ENCODE results near the gene CDH23. TPM values are rescaled to one million over a fixed set of nuclear protein-coding genes. Genes with fewer than 3 reads are reported as not detected.

The CDH23 gene
- total RNA-seq, 1 experiment from 2014 or later: 2.9 TPM

DNA sequence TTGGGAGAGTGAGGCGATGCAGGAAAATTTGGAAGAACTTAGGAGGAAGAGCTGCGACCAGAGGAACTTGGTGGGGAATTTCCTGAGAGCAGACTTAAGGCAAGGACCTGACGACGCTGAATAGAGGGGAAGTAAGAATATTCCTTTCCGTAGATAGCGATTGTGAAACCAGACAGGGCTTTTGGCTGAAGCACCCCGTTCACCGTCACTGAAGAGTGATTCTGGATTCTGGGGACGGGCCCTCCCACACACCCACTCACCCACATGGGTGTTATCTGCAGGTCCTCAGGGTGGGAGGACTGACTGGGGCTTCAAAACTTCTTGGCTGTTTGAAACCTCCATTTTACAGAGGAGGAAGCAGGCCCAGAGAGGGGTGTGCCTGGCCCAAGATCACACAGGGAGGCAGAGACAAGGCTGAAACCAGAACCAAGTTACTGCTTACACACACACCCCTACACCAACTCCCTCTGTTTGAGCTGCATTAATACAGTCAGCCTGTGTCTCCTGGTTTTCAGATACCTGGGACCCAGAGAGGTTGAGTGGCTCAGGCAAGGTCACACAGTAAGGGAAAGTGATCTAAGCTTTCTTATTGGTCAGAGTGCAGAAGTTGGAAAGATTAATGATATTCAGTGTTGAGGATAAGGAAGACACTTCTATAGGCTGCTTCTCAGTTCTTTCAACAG, 37.2 kb upstream of the CDH23 start (continued):
- TF ChIP-seq, protein P1, sequence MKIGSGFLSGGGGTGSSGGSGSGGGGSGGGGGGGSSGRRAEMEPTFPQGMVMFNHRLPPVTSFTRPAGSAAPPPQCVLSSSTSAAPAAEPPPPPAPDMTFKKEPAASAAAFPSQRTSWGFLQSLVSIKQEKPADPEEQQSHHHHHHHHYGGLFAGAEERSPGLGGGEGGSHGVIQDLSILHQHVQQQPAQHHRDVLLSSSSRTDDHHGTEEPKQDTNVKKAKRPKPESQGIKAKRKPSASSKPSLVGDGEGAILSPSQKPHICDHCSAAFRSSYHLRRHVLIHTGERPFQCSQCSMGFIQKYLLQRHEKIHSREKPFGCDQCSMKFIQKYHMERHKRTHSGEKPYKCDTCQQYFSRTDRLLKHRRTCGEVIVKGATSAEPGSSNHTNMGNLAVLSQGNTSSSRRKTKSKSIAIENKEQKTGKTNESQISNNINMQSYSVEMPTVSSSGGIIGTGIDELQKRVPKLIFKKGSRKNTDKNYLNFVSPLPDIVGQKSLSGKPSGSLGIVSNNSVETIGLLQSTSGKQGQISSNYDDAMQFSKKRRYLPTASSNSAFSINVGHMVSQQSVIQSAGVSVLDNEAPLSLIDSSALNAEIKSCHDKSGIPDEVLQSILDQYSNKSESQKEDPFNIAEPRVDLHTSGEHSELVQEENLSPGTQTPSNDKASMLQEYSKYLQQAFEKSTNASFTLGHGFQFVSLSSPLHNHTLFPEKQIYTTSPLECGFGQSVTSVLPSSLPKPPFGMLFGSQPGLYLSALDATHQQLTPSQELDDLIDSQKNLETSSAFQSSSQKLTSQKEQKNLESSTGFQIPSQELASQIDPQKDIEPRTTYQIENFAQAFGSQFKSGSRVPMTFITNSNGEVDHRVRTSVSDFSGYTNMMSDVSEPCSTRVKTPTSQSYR (CRISPR knock-in tag; IDR thresholded peaks at IDR 0.05): no peak
- no peak for TF ChIP-seq TCF7 (CRISPR knock-in tag; IDR thresholded peaks at IDR 0.05; ENCODE audit: low read depth)
- TF ChIP-seq ATF1 (CRISPR knock-in tag; IDR thresholded peaks at IDR 0.05): no peak
- TF ChIP-seq, protein P2, sequence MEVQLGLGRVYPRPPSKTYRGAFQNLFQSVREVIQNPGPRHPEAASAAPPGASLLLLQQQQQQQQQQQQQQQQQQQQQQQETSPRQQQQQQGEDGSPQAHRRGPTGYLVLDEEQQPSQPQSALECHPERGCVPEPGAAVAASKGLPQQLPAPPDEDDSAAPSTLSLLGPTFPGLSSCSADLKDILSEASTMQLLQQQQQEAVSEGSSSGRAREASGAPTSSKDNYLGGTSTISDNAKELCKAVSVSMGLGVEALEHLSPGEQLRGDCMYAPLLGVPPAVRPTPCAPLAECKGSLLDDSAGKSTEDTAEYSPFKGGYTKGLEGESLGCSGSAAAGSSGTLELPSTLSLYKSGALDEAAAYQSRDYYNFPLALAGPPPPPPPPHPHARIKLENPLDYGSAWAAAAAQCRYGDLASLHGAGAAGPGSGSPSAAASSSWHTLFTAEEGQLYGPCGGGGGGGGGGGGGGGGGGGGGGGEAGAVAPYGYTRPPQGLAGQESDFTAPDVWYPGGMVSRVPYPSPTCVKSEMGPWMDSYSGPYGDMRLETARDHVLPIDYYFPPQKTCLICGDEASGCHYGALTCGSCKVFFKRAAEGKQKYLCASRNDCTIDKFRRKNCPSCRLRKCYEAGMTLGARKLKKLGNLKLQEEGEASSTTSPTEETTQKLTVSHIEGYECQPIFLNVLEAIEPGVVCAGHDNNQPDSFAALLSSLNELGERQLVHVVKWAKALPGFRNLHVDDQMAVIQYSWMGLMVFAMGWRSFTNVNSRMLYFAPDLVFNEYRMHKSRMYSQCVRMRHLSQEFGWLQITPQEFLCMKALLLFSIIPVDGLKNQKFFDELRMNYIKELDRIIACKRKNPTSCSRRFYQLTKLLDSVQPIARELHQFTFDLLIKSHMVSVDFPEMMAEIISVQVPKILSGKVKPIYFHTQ (CRISPR knock-in tag; IDR thresholded peaks at IDR 0.05): no peak
- TF ChIP-seq ZNF232 (CRISPR knock-in tag; IDR thresholded peaks at IDR 0.05): no peak
- TF ChIP-seq MXD4 (CRISPR knock-in tag; IDR thresholded peaks at IDR 0.05; ENCODE audit: borderline replicate concordance): no peak
- no peak for TF ChIP-seq KAT7 (CRISPR knock-in tag; IDR thresholded peaks at IDR 0.05; ENCODE audit: borderline replicate concordance)
- TF ChIP-seq, protein P3, sequence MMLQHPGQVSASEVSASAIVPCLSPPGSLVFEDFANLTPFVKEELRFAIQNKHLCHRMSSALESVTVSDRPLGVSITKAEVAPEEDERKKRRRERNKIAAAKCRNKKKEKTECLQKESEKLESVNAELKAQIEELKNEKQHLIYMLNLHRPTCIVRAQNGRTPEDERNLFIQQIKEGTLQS (CRISPR knock-in tag; conservative IDR thresholded peaks at IDR 0.05): no peak
- TF ChIP-seq, protein P4, sequence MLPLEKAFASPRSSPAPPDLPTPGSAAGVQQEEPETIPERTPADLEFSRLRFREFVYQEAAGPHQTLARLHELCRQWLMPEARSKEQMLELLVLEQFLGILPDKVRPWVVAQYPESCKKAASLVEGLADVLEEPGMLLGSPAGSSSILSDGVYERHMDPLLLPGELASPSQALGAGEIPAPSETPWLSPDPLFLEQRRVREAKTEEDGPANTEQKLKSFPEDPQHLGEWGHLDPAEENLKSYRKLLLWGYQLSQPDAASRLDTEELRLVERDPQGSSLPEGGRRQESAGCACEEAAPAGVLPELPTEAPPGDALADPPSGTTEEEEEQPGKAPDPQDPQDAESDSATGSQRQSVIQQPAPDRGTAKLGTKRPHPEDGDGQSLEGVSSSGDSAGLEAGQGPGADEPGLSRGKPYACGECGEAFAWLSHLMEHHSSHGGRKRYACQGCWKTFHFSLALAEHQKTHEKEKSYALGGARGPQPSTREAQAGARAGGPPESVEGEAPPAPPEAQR (CRISPR knock-in tag; IDR thresholded peaks at IDR 0.05): no peak
- TF ChIP-seq, protein P5, sequence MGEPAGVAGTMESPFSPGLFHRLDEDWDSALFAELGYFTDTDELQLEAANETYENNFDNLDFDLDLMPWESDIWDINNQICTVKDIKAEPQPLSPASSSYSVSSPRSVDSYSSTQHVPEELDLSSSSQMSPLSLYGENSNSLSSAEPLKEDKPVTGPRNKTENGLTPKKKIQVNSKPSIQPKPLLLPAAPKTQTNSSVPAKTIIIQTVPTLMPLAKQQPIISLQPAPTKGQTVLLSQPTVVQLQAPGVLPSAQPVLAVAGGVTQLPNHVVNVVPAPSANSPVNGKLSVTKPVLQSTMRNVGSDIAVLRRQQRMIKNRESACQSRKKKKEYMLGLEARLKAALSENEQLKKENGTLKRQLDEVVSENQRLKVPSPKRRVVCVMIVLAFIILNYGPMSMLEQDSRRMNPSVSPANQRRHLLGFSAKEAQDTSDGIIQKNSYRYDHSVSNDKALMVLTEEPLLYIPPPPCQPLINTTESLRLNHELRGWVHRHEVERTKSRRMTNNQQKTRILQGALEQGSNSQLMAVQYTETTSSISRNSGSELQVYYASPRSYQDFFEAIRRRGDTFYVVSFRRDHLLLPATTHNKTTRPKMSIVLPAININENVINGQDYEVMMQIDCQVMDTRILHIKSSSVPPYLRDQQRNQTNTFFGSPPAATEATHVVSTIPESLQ (CRISPR knock-in tag; IDR thresholded peaks at IDR 0.05): no peak
- TF ChIP-seq, protein P6, sequence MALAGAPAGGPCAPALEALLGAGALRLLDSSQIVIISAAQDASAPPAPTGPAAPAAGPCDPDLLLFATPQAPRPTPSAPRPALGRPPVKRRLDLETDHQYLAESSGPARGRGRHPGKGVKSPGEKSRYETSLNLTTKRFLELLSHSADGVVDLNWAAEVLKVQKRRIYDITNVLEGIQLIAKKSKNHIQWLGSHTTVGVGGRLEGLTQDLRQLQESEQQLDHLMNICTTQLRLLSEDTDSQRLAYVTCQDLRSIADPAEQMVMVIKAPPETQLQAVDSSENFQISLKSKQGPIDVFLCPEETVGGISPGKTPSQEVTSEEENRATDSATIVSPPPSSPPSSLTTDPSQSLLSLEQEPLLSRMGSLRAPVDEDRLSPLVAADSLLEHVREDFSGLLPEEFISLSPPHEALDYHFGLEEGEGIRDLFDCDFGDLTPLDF (CRISPR knock-in tag; IDR thresholded peaks at IDR 0.05): no peak

DNA sequence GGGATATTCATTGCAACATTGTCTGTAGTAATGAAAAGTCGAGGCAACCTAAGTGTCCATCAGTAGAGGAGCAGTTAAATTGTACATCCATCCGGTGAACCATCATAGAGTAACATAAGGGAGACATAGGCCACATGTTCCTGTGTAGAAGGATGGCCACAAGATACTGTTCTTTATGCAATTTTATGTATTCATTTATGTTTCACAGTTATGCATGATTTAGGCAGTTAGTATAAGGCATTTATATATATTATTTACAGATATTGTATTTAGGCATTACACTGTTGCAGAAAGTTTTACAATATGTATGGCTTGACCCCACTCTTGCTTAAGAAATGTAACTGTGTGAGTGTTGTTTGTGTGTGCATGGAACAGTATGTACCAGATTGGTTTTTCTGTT, 36.0 kb upstream of the CDH23 start:
- no peak for ATAC-seq
- H3K4me1 Mint-ChIP-seq: peaks cover 4% of the 10 kb centered on the region; the same call in 1 of the 2 replicates
- no peak overlapping the region for H3K27ac Mint-ChIP-seq
- H3K27me3 Mint-ChIP-seq (ENCODE audit: low read depth): no peaks in the 10 kb centered on the region
- H3K4me3 Mint-ChIP-seq: no peak overlapping the region
- CTCF ChIA-PET: no interaction called here
- H3K36me3 Mint-ChIP-seq: peaks cover 21% of the 10 kb centered on the region; the same call in 1 of the 2 replicates
- DNase-seq (ENCODE audit: low spot score): no peak
- POLR2A ChIA-PET: no interaction called here
- no peaks in the 10 kb centered on the region for H3K9me3 Mint-ChIP-seq
- TF ChIP-seq SMAD3 (CRISPR knock-in tag; IDR thresholded peaks at IDR 0.05; ENCODE audit: borderline replicate concordance) (no peak), GRHL2 (CRISPR knock-in tag; IDR thresholded peaks at IDR 0.05; ENCODE audit: insufficient replicate concordance, severe bottlenecking) (no peak), TCF7 (CRISPR knock-in tag; IDR thresholded peaks at IDR 0.05; ENCODE audit: low read depth) (no peak), TEAD1 (CRISPR knock-in tag; IDR thresholded peaks at IDR 0.05) (no peak), NFE2L1 (CRISPR knock-in tag; IDR thresholded peaks at IDR 0.05) (no peak), ZNF232 (CRISPR knock-in tag; IDR thresholded peaks at IDR 0.05) (no peak), NR3C1 (CRISPR knock-in tag; conservative IDR thresholded peaks at IDR 0.05; ENCODE audit: low read depth) (no peak), TP53 (CRISPR knock-in tag; IDR thresholded peaks at IDR 0.05) (no peak), JAZF1 (CRISPR knock-in tag; IDR thresholded peaks at IDR 0.05) (no peak), RELA (CRISPR knock-in tag; IDR thresholded peaks at IDR 0.05; ENCODE audit: borderline replicate concordance) (no peak)
- TF ChIP-seq, protein P5 (CRISPR knock-in tag; IDR thresholded peaks at IDR 0.05): no peak

Measured in WTC11 (cell line).